ENCODE data around the gene RASD2.

RASD2 gene

GRCh38 chr22:35596821-35597220 lies 56.2 kb downstream of the RASD2 start:
- DNase-seq (ENCODE audit: low spot score), result no peak
- no peak for TF ChIP-seq CTCF (IDR thresholded peaks at IDR 0.05; ENCODE audit: extremely low read depth, missing control alignments)

GRCh38 chr22:35597692-35598395 lies 57.2 kb downstream of the RASD2 start:
- DNase-seq (ENCODE audit: low spot score), result no peak
- no peak for TF ChIP-seq CTCF (IDR thresholded peaks at IDR 0.05; ENCODE audit: extremely low read depth, missing control alignments)

GRCh38 chr22:35598396-35598710 lies 57.7 kb downstream of the RASD2 start:
- TF ChIP-seq CTCF (IDR thresholded peaks at IDR 0.05; ENCODE audit: extremely low read depth, missing control alignments), result no peak
- DNase-seq (ENCODE audit: low spot score), result no peak

- no peak for TF ChIP-seq CTCF (IDR thresholded peaks at IDR 0.05; ENCODE audit: extremely low read depth, missing control alignments)
- no peak for DNase-seq (ENCODE audit: low spot score)
These were observed 58.7 kb downstream of the RASD2 start for GRCh38 chr22:35599364-35599763.

- no peak for TF ChIP-seq CTCF (IDR thresholded peaks at IDR 0.05; ENCODE audit: extremely low read depth, missing control alignments)
- no peak for DNase-seq (ENCODE audit: low spot score)
These were observed 59.8 kb downstream of the RASD2 start for GRCh38 chr22:35600476-35600875.

GRCh38 chr22:35601013-35601580 lies 60.5 kb downstream of the RASD2 start:
- no peak for DNase-seq (ENCODE audit: low spot score)
- TF ChIP-seq CTCF (IDR thresholded peaks at IDR 0.05; ENCODE audit: extremely low read depth, missing control alignments), result no peak

- TF ChIP-seq CTCF (IDR thresholded peaks at IDR 0.05; ENCODE audit: extremely low read depth, missing control alignments), result no peak
- no peak for DNase-seq (ENCODE audit: low spot score)
These were observed 61.3 kb downstream of the RASD2 start for GRCh38 chr22:35601743-35602615.

All from GM20000 (cell line).